ENCODE results near the gene DNAH9. TPM values are rescaled to one million over a fixed set of nuclear protein-coding genes. Genes with fewer than 3 reads are reported as not detected.

The DNAH9 gene
- total RNA-seq, 2 donors from 2014 or later = 0.52 to 9.6 TPM

DNA sequence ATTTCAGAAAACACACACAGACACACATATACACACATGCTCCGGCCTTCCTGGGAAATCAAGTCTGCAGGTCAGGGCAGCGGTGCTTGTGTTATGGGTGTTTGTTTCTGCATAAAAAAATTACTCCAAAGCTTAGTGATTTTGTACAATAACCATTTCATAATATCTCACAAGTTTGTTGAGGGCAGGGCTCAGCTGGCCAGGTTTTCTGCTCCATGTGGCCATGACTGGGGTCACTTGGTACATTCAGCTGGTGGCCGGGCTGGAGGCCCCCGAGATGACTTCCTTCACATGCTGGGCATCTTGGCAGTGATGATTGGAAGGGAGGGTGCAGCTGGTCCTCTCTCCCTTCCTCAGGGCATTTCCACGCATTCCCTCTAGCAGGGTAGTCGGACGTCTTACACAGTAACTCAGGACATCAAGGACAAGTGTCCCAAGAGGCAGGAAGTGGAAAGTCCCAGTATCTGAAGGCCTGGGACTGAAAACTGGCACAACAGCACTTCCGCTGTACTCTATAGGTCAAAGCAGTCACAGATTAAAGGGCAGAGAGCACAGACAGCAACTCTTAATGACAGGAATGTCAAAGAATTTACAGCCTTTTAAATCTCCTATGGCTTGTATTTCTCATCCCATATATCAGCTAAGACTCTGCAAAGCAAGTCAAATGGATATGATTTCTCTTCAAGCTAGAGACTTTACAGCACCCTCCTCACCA is 271.6 kb downstream of the DNAH9 start:
- Histone ChIP-seq H3K4me3 (no peak overlapping the region), H3K27ac (no peak overlapping the region), H3K4me1 (no peaks in the 10 kb centered on the region), H3K27me3 (no peaks in the 10 kb centered on the region), H3K9me3 (peaks cover 0 to 5% (median 0%) of the 10 kb centered on the region in 3 donors), H3K36me3 (replicated peaks in 1 of 2; ENCODE audit: insufficient read depth in 1 of 2, low read depth in 2 of 2) (no peaks in the 10 kb centered on the region)
- TF ChIP-seq, protein P1, sequence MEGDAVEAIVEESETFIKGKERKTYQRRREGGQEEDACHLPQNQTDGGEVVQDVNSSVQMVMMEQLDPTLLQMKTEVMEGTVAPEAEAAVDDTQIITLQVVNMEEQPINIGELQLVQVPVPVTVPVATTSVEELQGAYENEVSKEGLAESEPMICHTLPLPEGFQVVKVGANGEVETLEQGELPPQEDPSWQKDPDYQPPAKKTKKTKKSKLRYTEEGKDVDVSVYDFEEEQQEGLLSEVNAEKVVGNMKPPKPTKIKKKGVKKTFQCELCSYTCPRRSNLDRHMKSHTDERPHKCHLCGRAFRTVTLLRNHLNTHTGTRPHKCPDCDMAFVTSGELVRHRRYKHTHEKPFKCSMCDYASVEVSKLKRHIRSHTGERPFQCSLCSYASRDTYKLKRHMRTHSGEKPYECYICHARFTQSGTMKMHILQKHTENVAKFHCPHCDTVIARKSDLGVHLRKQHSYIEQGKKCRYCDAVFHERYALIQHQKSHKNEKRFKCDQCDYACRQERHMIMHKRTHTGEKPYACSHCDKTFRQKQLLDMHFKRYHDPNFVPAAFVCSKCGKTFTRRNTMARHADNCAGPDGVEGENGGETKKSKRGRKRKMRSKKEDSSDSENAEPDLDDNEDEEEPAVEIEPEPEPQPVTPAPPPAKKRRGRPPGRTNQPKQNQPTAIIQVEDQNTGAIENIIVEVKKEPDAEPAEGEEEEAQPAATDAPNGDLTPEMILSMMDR (IDR thresholded peaks at IDR 0.05) = no peak
- TF ChIP-seq POLR2A (IDR thresholded peaks at IDR 0.05) = no peak
- no peak for DNase-seq
- no peak for ATAC-seq
- intact Hi-C loops (cut with DNase I) = no loop called here
- WGBS, 2 donors = 70 to 93% methylated on average over 6 to 8 of the region's 8 CpGs

DNA sequence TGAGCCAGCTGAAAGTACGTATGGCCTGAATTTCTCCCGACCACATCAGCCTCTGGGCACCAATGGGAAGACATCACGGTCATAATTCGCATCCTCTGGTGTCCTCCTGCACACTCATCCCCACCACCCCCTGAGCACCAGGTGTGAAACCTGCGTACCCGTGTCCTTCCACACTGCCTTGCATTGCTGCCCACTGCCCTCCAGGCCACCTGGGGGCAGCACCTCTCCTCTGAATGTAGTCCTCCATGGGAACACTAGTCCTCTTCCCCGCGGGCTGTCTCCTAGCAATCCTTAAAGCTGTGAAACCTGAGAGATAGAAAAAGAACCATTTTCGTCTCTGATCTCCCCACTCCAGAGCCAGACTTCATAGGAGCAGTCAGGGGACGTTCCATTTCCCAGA is 273.5 kb downstream of the DNAH9 start:
- no peaks in the 10 kb centered on the region for H3K27me3 ChIP-seq
- H3K4me3 ChIP-seq = no peak overlapping the region
- H3K4me1 ChIP-seq = no peaks in the 10 kb centered on the region
- WGBS, 2 donors = 60 to 69% methylated on average over 10 of the region's 10 CpGs
- TF ChIP-seq, protein P1 (IDR thresholded peaks at IDR 0.05) = no peak
- no peak for TF ChIP-seq POLR2A (IDR thresholded peaks at IDR 0.05)
- no peaks in the 10 kb centered on the region for H3K36me3 ChIP-seq (replicated peaks in 1 of 2; ENCODE audit: insufficient read depth in 1 of 2, low read depth in 2 of 2)
- H3K9me3 ChIP-seq = peaks cover 0 to 5% (median 0%) of the 10 kb centered on the region in 3 donors
- no peak overlapping the region for H3K27ac ChIP-seq
- DNase-seq (no peak), ATAC-seq (no peak)
- intact Hi-C loops (cut with DNase I) = no loop called here

DNA sequence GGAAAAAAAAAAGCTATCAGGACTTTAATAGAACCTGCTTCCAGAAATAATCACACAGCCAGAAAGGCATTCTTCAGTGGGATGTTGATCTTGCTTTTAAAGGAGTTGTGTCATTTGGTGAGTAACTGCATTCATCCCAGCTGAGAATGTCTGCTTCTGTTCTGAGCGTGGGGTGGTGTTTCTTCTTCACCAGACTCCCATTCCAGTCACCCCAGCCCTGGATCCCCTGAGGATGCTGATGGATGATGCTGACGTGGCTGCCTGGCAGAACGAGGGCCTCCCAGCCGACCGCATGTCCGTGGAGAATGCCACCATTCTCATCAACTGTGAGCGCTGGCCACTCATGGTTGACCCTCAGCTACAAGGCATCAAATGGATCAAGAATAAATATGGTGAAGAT is 276.5 kb downstream of the DNAH9 start:
- no peak for DNase-seq
- Histone ChIP-seq H3K4me3 (no peak overlapping the region), H3K27me3 (no peaks in the 10 kb centered on the region), H3K9me3 (no peaks in the 10 kb centered on the region), H3K36me3 (replicated peaks in 1 of 2; ENCODE audit: insufficient read depth in 1 of 2, low read depth in 2 of 2) (no peaks in the 10 kb centered on the region), H3K27ac (no peak overlapping the region), H3K4me1 (no peaks in the 10 kb centered on the region)
- TF ChIP-seq, protein P1 (IDR thresholded peaks at IDR 0.05) = no peak
- TF ChIP-seq POLR2A (IDR thresholded peaks at IDR 0.05) = no peak
- no peak for ATAC-seq
- intact Hi-C loops (cut with DNase I) = no loop called here
- 47% methylated on average over 7 of the region's 7 CpGs for WGBS, 2 donors

DNA sequence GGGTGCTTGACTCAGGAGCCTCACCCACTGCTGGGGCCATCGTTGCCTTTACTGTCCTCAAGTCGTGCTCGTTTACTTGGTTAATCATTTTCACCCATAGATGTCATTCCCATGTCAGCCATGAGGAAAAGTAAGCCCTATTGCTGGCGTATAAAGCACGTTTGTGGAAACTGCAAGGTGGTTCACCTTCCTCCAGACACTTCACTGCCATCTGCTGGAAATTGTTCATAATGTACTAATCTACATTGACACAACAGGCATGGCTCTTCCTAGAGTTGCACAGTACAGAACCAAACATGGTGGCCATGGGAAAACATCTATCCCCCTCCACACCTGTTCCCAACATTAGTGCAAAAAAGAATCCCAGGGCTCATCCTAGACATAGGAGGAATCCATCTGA is 282.4 kb downstream of the DNAH9 start:
- H3K9me3 ChIP-seq = no peaks in the 10 kb centered on the region
- TF ChIP-seq POLR2A (IDR thresholded peaks at IDR 0.05) = no peak
- TF ChIP-seq, protein P1 (IDR thresholded peaks at IDR 0.05) = peak in 3 of 7 experiments; percentile 15 to 37 (median 27)
- H3K4me1 ChIP-seq = no peaks in the 10 kb centered on the region
- H3K4me3 ChIP-seq = no peak overlapping the region
- WGBS, 2 donors = 4 to 17% methylated on average over 5 of the region's 5 CpGs
- DNase-seq (no peak), ATAC-seq (no peak)
- intact Hi-C loops (cut with DNase I) = no loop called here
- H3K27ac ChIP-seq = no peak overlapping the region
- H3K27me3 ChIP-seq = no peaks in the 10 kb centered on the region
- no peaks in the 10 kb centered on the region for H3K36me3 ChIP-seq (replicated peaks in 1 of 2; ENCODE audit: insufficient read depth in 1 of 2, low read depth in 2 of 2)

DNA sequence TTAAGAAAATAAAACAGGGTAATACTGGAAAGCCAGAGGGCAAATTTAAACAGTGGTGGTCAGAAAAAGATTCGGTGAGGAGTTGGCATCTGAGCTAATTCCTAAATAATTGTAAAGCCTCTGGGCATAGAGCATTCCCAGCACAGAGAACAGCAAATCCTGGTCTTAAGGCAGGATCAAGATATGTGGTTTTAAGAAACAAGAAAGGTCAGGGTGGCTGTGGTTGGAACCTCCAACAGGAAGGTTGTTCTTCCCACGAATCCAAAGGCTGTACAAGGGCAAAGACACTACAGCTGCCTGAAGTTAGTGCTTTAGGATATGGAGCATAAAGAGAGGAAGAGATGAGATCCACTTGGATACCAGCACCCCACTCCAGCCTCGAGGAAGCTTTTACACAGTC is 284.4 kb downstream of the DNAH9 start:
- no peak for ATAC-seq
- Histone ChIP-seq H3K4me3 (no peak overlapping the region), H3K27ac (no peak overlapping the region), H3K27me3 (no peaks in the 10 kb centered on the region), H3K36me3 (replicated peaks in 1 of 2; ENCODE audit: insufficient read depth in 1 of 2, low read depth in 2 of 2) (no peaks in the 10 kb centered on the region), H3K4me1 (no peaks in the 10 kb centered on the region), H3K9me3 (no peaks in the 10 kb centered on the region)
- no peak for TF ChIP-seq POLR2A (IDR thresholded peaks at IDR 0.05)
- TF ChIP-seq, protein P1 (IDR thresholded peaks at IDR 0.05) = no peak
- 48 to 51% methylated on average over 3 of the region's 3 CpGs for WGBS, 2 donors
- intact Hi-C loops (cut with DNase I) = no loop called here
- no peak for DNase-seq

All from body of pancreas (tissue), 4 donors.